Gastroesophageal sphincter (tissue), 4 donors: ENCODE results near the gene ZNF804B. TPM values are rescaled to one million over a fixed set of nuclear protein-coding genes. Genes with fewer than 3 reads are reported as not detected.

Experiments
- ATAC-seq: fragments of 150-250 bp; one replicate; pipeline ENCODE4 v1.9.1; 2016; ENCODE audit warnings: mild to moderate bottlenecking, moderate library complexity
- H3K27ac ChIP-seq, 4 donors: fragments of 200-600 bp; sonication (generic) in 3 of 4; 1 replicate in 3 of 4; 2 replicates in 1 of 4; pipeline ENCODE4 v1.5.1; 2016 to 2019
- H3K27me3 ChIP-seq: fragments of 200-600 bp; sonication (generic); one replicate; pipeline ENCODE4 v1.5.1; 2019
- H3K36me3 ChIP-seq, 2 donors: fragments of 200-600 bp; sonication (generic); one replicate each; pipeline ENCODE4 v1.5.1; 2019; ENCODE audit warnings: control low read depth in 1 of 2
- H3K4me1 ChIP-seq, 3 donors: fragments of 200-600 bp; sonication (generic); 1 replicate in 2 of 3; 2 replicates in 1 of 3; pipeline ENCODE4 v1.5.1; 2016 to 2019; ENCODE audit warnings: control low read depth in 2 of 3
- H3K4me3 ChIP-seq, 2 donors: fragments of 200-600 bp; sonication (generic); one replicate each; pipeline ENCODE4 v1.5.1; 2019; ENCODE audit warnings: mild to moderate bottlenecking in 1 of 2, moderate library complexity in 1 of 2
- H3K9me3 ChIP-seq, 3 donors: fragments of 200-600 bp; sonication (generic); one replicate each; pipeline ENCODE4 v1.5.1; 2017 to 2019; ENCODE audit warnings: control low read depth in 2 of 3
- CTCF ChIP-seq, 4 experiments: fragments of 200-600 bp in 2 of 4; fragments of 450-650 bp in 2 of 4; sonication (generic) in 1 of 4; IDR thresholded peaks; one replicate each; pipeline ENCODE4 v1.5.1; 2017 to 2019; ENCODE audit warnings: antibody characterized with exemption in 4 of 4, mild to moderate bottlenecking in 2 of 4, moderate library complexity in 2 of 4
- EP300 ChIP-seq: sonication (generic); formaldehyde crosslinking; IDR thresholded peaks from one replicate; pipeline ENCODE4 v1.6.1; 2017; ENCODE audit warnings: antibody characterized with exemption, mild to moderate bottlenecking
- POLR2A ChIP-seq, 2 donors: fragments of 450-650 bp; IDR thresholded peaks; one replicate each; pipeline ENCODE4 v1.6.1; 2017; ENCODE audit warnings: antibody characterized with exemption in 2 of 2, mild to moderate bottlenecking in 2 of 2, moderate library complexity in 1 of 2
- POLR2AphosphoS5 ChIP-seq: sonication (generic); formaldehyde crosslinking; IDR thresholded peaks from one replicate; pipeline ENCODE4 v1.6.1; 2017; ENCODE audit warnings: antibody characterized with exemption
- WGBS, 2 donors: methylation state at CpG; one replicate each; pipeline ENCODE4 v1.1.5; 2018; ENCODE audit warnings: low coverage in 1 of 2; 5-methylcytosine and 5-hydroxymethylcytosine counted together
- total RNA-seq, 4 donors: library from RNA; depleted of rRNA; stranded (reverse); fragments of >200 nt; gene quantifications; one replicate each; pipeline ENCODE4 v1.1.0, GENCODE V29; 2016

The ZNF804B gene
- total RNA-seq, 4 donors from 2014 or later, result 0.13 TPM; not detected in 3

- Histone ChIP-seq H3K9me3 (no peaks in the 10 kb centered on the region), H3K27ac (no peak overlapping the region), H3K4me3 (no peak overlapping the region), H3K36me3 (no peaks in the 10 kb centered on the region), H3K4me1 (no peaks in the 10 kb centered on the region), H3K27me3 (no peaks in the 10 kb centered on the region)
- 87 to 88% methylated on average over 1 of the region's 1 CpG for WGBS, 2 donors
- ATAC-seq, result no peak
- TF ChIP-seq CTCF (IDR thresholded peaks at IDR 0.05), result no peak
- TF ChIP-seq EP300, result no peak
- TF ChIP-seq POLR2AphosphoS5, result no peak
- no peak for TF ChIP-seq POLR2A (IDR thresholded peaks at IDR 0.05)
Measured at GRCh38 chr7:89091550-89091949, 332.1 kb downstream of the ZNF804B start.

GRCh38 chr7:89094269-89094668 lies 334.8 kb downstream of the ZNF804B start:
- no peaks in the 10 kb centered on the region for H3K36me3 ChIP-seq
- H3K27ac ChIP-seq, result no peak overlapping the region
- no peaks in the 10 kb centered on the region for H3K27me3 ChIP-seq
- WGBS, 2 donors, result 83 to 85% methylated on average over 3 of the region's 3 CpGs
- no peaks in the 10 kb centered on the region for H3K4me1 ChIP-seq
- no peak for TF ChIP-seq POLR2AphosphoS5
- TF ChIP-seq EP300, result no peak
- no peak for TF ChIP-seq POLR2A (IDR thresholded peaks at IDR 0.05)
- TF ChIP-seq CTCF (IDR thresholded peaks at IDR 0.05), result no peak
- no peak overlapping the region for H3K4me3 ChIP-seq
- no peak for ATAC-seq
- H3K9me3 ChIP-seq, result no peaks in the 10 kb centered on the region

GRCh38 chr7:89103564-89103963 lies 344.1 kb downstream of the ZNF804B start:
- H3K27ac ChIP-seq, result no peak overlapping the region

GRCh38 chr7:89104748-89105685 lies 345.5 kb downstream of the ZNF804B start:
- Histone ChIP-seq H3K27ac (no peak overlapping the region), H3K4me1 (no peaks in the 10 kb centered on the region), H3K27me3 (no peaks in the 10 kb centered on the region), H3K36me3 (no peaks in the 10 kb centered on the region), H3K9me3 (no peaks in the 10 kb centered on the region), H3K4me3 (no peak overlapping the region)
- ATAC-seq, result no peak
- TF ChIP-seq EP300 (no peak), CTCF (IDR thresholded peaks at IDR 0.05) (no peak), POLR2AphosphoS5 (no peak), POLR2A (IDR thresholded peaks at IDR 0.05) (no peak)
- WGBS, 2 donors, result 92 to 93% methylated on average over 6 of the region's 6 CpGs

More at GRCh38 chr7:89103564-89103963, 344.1 kb downstream of the ZNF804B start:
- no peak overlapping the region for H3K4me3 ChIP-seq
- ATAC-seq, result no peak
- no peak for TF ChIP-seq CTCF (IDR thresholded peaks at IDR 0.05)
- TF ChIP-seq POLR2AphosphoS5, result no peak
- TF ChIP-seq EP300, result no peak
- no peak for TF ChIP-seq POLR2A (IDR thresholded peaks at IDR 0.05)
- H3K27me3 ChIP-seq, result no peaks in the 10 kb centered on the region
- no peaks in the 10 kb centered on the region for H3K9me3 ChIP-seq
- H3K4me1 ChIP-seq, result no peaks in the 10 kb centered on the region
- no peaks in the 10 kb centered on the region for H3K36me3 ChIP-seq

- no peaks in the 10 kb centered on the region for H3K4me1 ChIP-seq
- H3K4me3 ChIP-seq, result no peak overlapping the region
- H3K9me3 ChIP-seq, result no peaks in the 10 kb centered on the region
- ATAC-seq, result no peak
- no peak overlapping the region for H3K27ac ChIP-seq
- no peaks in the 10 kb centered on the region for H3K36me3 ChIP-seq
- WGBS, 2 donors, result 38 to 62% methylated on average over 1 to 2 of the region's 2 CpGs
- no peak for TF ChIP-seq POLR2A (IDR thresholded peaks at IDR 0.05)
- no peak for TF ChIP-seq EP300
- no peaks in the 10 kb centered on the region for H3K27me3 ChIP-seq
Measured at GRCh38 chr7:89123871-89124270, 364.4 kb downstream of the ZNF804B start.
